GM18519 (cell line): Measurements from ENCODE around the gene PDE1C.

Experiments used
- ATAC-seq: cut with Tn5 transposase; IDR thresholded peaks from one replicate; pipeline ENCODE4 v1.9.1; 2021; ENCODE audit warnings: mild to moderate bottlenecking, moderate library complexity; ENCODE audit not compliant: unreplicated experiment, low FRiP score

PDE1C gene

DNA sequence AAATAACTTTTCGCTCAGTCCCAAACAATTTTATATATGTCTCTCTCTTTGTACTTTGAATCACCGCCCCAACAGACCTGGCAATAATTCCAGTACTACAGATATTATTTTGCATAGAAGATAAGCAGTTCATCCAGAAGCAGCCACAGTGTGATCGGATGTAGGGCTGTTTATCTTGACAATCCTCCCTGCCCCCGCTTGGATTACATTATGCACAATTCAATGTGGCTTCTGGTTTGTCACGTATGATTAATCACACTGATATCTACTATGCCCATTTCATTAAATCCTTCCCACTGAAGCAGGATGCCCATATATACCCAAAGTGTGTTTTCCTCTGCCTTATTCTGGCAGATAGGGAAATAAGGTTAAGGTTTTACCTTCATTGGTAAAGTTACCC lies 115.2 kb downstream of the PDE1C start:
- ATAC-seq = no peak

- ATAC-seq = no peak
These were observed 115.7 kb downstream of the PDE1C start for GRCh38 chr7:31954500-31954899.

DNA sequence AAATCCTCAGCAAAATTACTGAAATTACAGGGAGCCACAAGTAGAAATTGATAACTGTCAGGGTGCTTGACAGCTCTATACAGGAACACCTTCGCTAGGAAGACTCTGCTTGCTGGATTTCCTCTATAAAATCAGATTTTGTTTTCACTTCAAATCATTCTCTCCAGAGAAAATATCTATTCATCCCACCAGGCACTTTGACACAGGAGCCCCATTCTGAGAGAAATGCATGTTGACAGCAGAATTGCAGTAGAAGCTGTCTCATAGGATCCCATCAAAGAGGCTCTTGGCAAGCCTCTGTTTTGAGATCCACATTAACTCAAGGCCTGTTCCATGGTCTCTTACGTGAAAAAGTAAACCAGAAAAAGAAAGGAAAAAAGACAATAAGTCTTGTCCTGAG lies 116.8 kb downstream of the PDE1C start:
- ATAC-seq = no peak

GRCh38 chr7:31950091-31950755 lies 120.0 kb downstream of the PDE1C start:
- ATAC-seq = no peak

GRCh38 chr7:31948029-31948428 lies 122.2 kb downstream of the PDE1C start:
- no peak for ATAC-seq

GRCh38 chr7:31940167-31940566 lies 130.0 kb downstream of the PDE1C start:
- no peak for ATAC-seq

- no peak for ATAC-seq
These were observed 131.1 kb downstream of the PDE1C start for GRCh38 chr7:31939076-31939475.

DNA sequence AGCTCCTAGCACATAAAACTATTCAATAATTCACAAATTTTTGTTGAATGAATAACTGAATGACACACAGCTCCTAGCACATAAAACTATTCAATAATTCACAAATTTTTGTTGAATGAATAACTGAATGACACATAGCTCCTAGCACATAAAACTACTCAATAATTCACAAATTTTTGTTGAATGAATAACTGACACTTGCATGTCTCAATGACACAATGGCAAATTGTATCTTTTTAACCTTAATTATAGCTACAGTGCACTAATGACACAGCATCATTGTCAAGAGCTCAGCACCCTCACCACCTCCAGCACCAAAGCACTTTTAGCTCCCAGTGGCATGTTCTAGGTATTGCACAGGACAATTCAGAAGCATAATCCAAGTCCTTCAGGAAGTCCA lies 131.6 kb downstream of the PDE1C start:
- no peak for ATAC-seq

GRCh38 chr7:31937982-31938381 lies 132.2 kb downstream of the PDE1C start:
- no peak for ATAC-seq

GRCh38 chr7:31935124-31936054 lies 134.8 kb downstream of the PDE1C start:
- no peak for ATAC-seq

- no peak for ATAC-seq
These were observed 135.7 kb downstream of the PDE1C start for GRCh38 chr7:31934551-31934950.

- no peak for ATAC-seq
These were observed 136.7 kb downstream of the PDE1C start for GRCh38 chr7:31933481-31933880.

DNA sequence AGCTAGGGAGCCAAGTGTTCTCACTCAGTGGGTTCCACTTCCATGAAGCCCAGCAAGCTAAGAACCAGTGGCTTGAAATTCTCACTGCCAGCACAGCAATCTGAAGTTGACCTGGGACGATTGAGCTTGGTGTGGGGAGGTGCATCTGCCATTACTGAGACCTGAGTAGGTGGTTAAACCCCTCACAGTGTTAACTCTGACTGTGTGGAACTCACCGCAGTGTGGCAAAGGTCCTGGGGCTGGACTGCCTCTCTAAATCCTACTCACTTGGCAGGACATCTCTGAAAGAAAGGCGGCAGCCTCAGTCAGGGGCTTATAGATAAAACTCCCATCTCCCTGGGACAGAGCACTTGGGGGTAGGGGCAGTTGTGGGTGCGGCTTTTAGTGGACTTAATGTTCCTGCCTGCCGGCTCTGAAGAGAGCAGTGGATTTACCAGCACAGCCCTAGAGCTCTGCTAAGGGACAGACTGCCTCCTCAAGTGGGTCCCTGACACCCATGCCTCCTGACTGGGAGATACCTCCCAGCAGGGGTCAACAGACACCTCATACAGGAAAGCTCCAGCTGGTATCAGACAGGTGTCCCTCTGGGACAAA lies 143.1 kb downstream of the PDE1C start:
- no peak for ATAC-seq

DNA sequence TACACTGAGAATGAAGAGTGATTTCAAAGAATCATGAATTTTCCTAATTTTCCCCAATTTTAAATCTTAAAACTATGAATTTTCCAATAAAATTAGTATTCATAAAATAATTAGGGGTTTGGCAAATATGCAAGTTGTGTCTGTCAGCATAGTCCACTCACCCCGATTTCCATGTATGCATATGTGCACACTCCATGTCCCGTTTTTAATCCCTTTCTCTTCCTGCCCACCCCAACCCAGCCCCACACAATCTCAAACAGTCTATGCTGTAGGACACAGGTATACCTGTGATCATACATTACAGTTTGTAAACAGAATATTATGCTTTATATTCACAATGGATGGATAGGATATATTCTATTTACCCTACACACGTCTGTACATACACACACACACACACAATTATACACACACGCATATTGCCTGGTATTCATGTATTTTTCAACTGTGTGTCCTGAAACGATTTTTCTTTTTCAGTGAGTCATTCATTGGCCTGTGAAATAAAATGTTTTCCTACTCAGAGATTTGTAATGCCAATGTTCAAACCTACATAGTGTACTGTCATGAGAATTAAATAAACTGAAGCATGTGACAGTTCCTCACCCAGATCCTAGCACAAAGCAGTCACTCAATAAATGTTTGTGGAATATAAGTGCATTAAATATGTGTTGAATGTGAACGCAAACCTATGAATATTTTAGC lies 144.3 kb downstream of the PDE1C start:
- no peak for ATAC-seq

GRCh38 chr7:31924251-31924650 lies 146.0 kb downstream of the PDE1C start:
- no peak for ATAC-seq

GRCh38 chr7:31922848-31923247 lies 147.4 kb downstream of the PDE1C start:
- ATAC-seq = no peak

- ATAC-seq = no peak
These were observed 149.2 kb downstream of the PDE1C start for GRCh38 chr7:31921047-31921446.

DNA sequence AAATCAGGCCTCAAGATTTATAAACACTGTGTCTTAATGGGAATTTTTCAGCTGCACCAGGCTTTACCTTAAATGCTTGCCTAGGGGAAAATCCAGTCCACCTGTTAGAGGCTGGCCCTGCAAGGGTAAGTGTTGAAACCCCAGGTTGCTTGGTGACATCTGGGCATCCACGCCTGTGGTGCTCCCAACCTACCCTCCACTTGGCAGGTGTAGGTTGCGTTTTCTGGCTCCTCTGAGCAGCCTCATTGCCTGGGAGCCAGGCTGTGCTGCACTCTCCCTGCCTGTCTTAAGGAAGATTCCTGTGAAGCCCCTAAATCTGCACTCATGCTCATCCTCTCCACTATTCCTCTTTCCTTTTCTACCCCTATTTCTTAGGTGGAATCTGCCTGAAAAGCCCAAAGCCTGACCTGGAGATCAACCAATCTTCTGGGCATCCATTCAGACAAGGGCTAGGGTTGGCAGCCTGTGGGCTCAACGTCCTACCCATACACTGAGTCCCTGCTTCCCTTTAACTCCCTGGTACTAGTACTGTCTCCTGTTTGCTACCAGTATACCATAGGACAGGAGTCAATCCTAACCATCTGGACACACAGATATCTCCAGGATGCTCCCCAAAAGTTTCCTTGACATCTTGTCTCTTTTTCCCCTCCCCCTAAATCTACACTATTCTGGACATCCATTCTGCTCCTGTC lies 150.4 kb downstream of the PDE1C start:
- no peak for ATAC-seq

DNA sequence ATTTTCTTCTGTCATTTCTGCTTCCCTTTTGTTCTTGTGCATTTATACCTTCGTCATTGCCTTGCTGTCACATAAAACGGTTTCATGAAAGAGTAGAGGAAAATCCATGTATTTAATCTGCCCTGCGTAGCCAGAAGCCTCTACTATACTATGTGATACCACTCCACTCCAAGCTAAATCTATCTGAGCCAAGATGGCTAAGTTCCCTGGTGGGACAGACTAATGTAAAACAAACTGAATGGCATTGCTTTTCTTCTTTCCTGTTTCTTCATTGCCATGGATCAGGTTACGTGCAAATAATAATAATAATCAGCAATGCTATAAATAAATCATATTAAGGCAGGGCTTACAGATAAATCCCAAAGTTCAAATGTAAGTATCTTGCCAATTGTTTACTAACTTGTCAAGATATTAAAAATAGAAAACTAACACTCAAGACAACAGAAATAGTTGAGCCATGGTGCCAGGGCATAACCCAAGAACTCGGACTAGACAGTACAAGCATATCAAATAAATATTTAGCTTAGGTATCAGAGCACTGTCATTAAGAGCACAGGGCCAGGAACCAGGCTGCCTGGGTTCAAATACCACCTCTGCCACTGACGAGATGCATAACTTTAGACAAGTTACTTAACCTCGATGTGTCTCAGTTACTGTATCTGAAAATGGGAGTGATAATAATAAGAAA lies 151.4 kb downstream of the PDE1C start:
- no peak for ATAC-seq

GRCh38 chr7:31917256-31917655 lies 153.0 kb downstream of the PDE1C start:
- ATAC-seq = no peak
